HG03175 (cell line): Measurements from ENCODE around the gene MAPKAPK2.

Experiments
- ATAC-seq: cut with Tn5 transposase; IDR thresholded peaks from one replicate; pipeline ENCODE4 v1.9.1; 2021; ENCODE audit warnings: mild to moderate bottlenecking, moderate library complexity; ENCODE audit not compliant: unreplicated experiment

Gene MAPKAPK2

GRCh38 chr1:206681359-206681758 is 3.3 kb upstream of the MAPKAPK2 start:
- no peak for ATAC-seq

- no peak for ATAC-seq
Observed at GRCh38 chr1:206682111-206682510, 2.6 kb upstream of the MAPKAPK2 start.

GRCh38 chr1:206683313-206683712 is 1.4 kb upstream of the MAPKAPK2 start:
- ATAC-seq: no peak

- no peak for ATAC-seq
Observed at GRCh38 chr1:206684003-206684402, 702 bp upstream of the MAPKAPK2 start.

- peak; percentile 23 for ATAC-seq
Observed at GRCh38 chr1:206685334-206685768, 646 bp downstream of the MAPKAPK2 start.

GRCh38 chr1:206685769-206686477 is 1.2 kb downstream of the MAPKAPK2 start:
- ATAC-seq: peak; percentile 27

- peak; percentile 39 for ATAC-seq
Observed at GRCh38 chr1:206686478-206687249, 2.0 kb downstream of the MAPKAPK2 start.

GRCh38 chr1:206687251-206687914 is 2.7 kb downstream of the MAPKAPK2 start:
- ATAC-seq: no peak

- ATAC-seq: no peak
Observed at GRCh38 chr1:206687915-206688442, 3.3 kb downstream of the MAPKAPK2 start.

- no peak for ATAC-seq
Observed at GRCh38 chr1:206690516-206690915, 5.8 kb downstream of the MAPKAPK2 start.

GRCh38 chr1:206691604-206692003 is 6.9 kb downstream of the MAPKAPK2 start:
- ATAC-seq: no peak

- no peak for ATAC-seq
Observed at GRCh38 chr1:206693029-206693428, 8.3 kb downstream of the MAPKAPK2 start.

GRCh38 chr1:206693592-206693991 is 8.9 kb downstream of the MAPKAPK2 start:
- no peak for ATAC-seq

- ATAC-seq: no peak
Observed at GRCh38 chr1:206694171-206695124, 9.7 kb downstream of the MAPKAPK2 start.

GRCh38 chr1:206695733-206696132 is 11.0 kb downstream of the MAPKAPK2 start:
- no peak for ATAC-seq

- no peak for ATAC-seq
Observed at GRCh38 chr1:206696812-206697585, 12.3 kb downstream of the MAPKAPK2 start.

GRCh38 chr1:206698011-206698410 is 13.3 kb downstream of the MAPKAPK2 start:
- ATAC-seq: no peak

- no peak for ATAC-seq
Observed at GRCh38 chr1:206699000-206699586, 14.4 kb downstream of the MAPKAPK2 start.

- no peak for ATAC-seq
Observed at GRCh38 chr1:206699626-206700025, 14.9 kb downstream of the MAPKAPK2 start.
